B cell (primary cell): ENCODE data around the gene CNTD1. TPM values are rescaled to one million over a fixed set of nuclear protein-coding genes. Genes with fewer than 3 reads are reported as not detected.

Experiments used
- ATAC-seq: fragments of 200-7000 bp; cut with Tn5 transposase; one replicate; pipeline ENCODE4 v1.10.0; 2021; ENCODE audit warnings: low read depth, mild to moderate bottlenecking, moderate number of reproducible peaks, moderate library complexity
- CTCF ChIA-PET: fragments of 350-600 bp; sonication (Branson Sonifier 250); formaldehyde crosslinking; loops from one replicate; lab custom pipeline; 2021; ENCODE audit warnings: antibody characterized with exemption, inconsistent platforms; lab: Charles Lee
- POLR2A ChIA-PET: fragments of 350-600 bp; sonication (Branson Sonifier 250); formaldehyde crosslinking; loops from one replicate; lab custom pipeline; 2021; ENCODE audit warnings: antibody characterized with exemption; lab: Charles Lee
- DNase-seq: peaks from one replicate; pipeline ENCODE4 v3.0.0; 2013
- H2AFZ ChIP-seq: 2 replicates; pipeline ENCODE4 v1.6.1; 2012; ENCODE audit warnings: mild to moderate bottlenecking, low read depth, low read length; ENCODE audit not compliant: insufficient read depth, poor library complexity, severe bottlenecking
- H3K27ac ChIP-seq, 2 donors: 1 replicate in 1 of 2; 2 replicates in 1 of 2; pipeline ENCODE4 v1.5.1; 2012 to 2013; ENCODE audit warnings: low read length in 2 of 2, mild to moderate bottlenecking in 2 of 2, moderate library complexity in 1 of 2
- H3K27me3 ChIP-seq, 4 experiments: fragments of 200-600 bp in 1 of 4; sonication (generic) in 1 of 4; replicated peaks in 1 of 4; 1 replicate in 2 of 4; 2 replicates in 2 of 4; pipeline versions ENCODE4 v1.6.1 to v1.7.0; 2013 to 2016; ENCODE audit warnings: low read length in 3 of 4, mild to moderate bottlenecking in 2 of 4, mixed read lengths in 1 of 4, moderate library complexity in 1 of 4; ENCODE audit not compliant: insufficient read depth in 4 of 4, control insufficient read depth in 3 of 4; ENCODE audit errors: control extremely low read depth in 1 of 4
- H3K36me3 ChIP-seq, 2 experiments: replicated peaks in 1 of 2; 1 replicate in 1 of 2; 2 replicates in 1 of 2; pipeline versions ENCODE4 v1.6.1 to v1.7.1; 2013; ENCODE audit warnings: low read length in 1 of 2; ENCODE audit not compliant: insufficient read depth in 2 of 2, control insufficient read depth in 1 of 2; ENCODE audit errors: control extremely low read depth in 1 of 2, extremely low read depth in 1 of 2
- H3K4me1 ChIP-seq, 2 donors: fragments of 200-600 bp in 1 of 2; sonication (generic) in 1 of 2; 1 replicate in 1 of 2; 2 replicates in 1 of 2; pipeline versions ENCODE4 v1.5.1 to v1.6.1; 2013 to 2017; ENCODE audit warnings: low read length in 2 of 2; ENCODE audit not compliant: control insufficient read depth in 2 of 2, insufficient read depth in 2 of 2
- H3K4me2 ChIP-seq: replicated peaks from 2 replicates; pipeline ENCODE3; 2012; ENCODE audit warnings: mild to moderate bottlenecking, low read depth, low read length; ENCODE audit not compliant: poor library complexity, severe bottlenecking
- H3K4me3 ChIP-seq, 5 experiments: fragments of 200-600 bp in 1 of 5; sonication (generic) in 1 of 5; 1 replicate in 3 of 5; 2 replicates in 2 of 5; pipeline versions ENCODE4 v1.5.1 to v1.7.0; 2011 to 2016; ENCODE audit warnings: low read length in 4 of 5, mild to moderate bottlenecking in 4 of 5, low read depth in 2 of 5, control low read depth in 1 of 5, moderate library complexity in 1 of 5; ENCODE audit not compliant: insufficient read depth in 1 of 5; ENCODE audit errors: control extremely low read depth in 1 of 5, extremely low read depth in 1 of 5
- H3K79me2 ChIP-seq: fragments of 200-600 bp; sonication (generic); one replicate; pipeline ENCODE4 v1.6.0; 2016; ENCODE audit warnings: low read length; ENCODE audit not compliant: control insufficient read depth, insufficient read depth
- H3K9ac ChIP-seq: fragments of 200-600 bp; sonication (generic); 2 replicates; pipeline ENCODE4 v1.6.1; 2017; ENCODE audit warnings: mild to moderate bottlenecking, low read length, moderate library complexity
- H3K9me3 ChIP-seq, 3 donors: one replicate each; pipeline versions ENCODE4 v1.6.1 to v1.7.1; 2013; ENCODE audit warnings: low read length in 2 of 3; ENCODE audit not compliant: control insufficient read depth in 2 of 3, insufficient read depth in 1 of 3; ENCODE audit errors: control extremely low read depth in 1 of 3
- H4K20me1 ChIP-seq: 2 replicates; pipeline ENCODE4 v1.6.0; 2012; ENCODE audit warnings: mild to moderate bottlenecking, low read length; ENCODE audit not compliant: insufficient read depth, control insufficient read depth, poor library complexity, severe bottlenecking
- H3K27ac Mint-ChIP-seq: one replicate; pipeline ENCODE4 v1.8.0; 2021; ENCODE audit warnings: mixed read lengths
- H3K27me3 Mint-ChIP-seq: one replicate; pipeline ENCODE4 v1.8.0; 2021; ENCODE audit warnings: mixed read lengths
- H3K4me1 Mint-ChIP-seq: one replicate; pipeline ENCODE4 v1.8.0; 2021; ENCODE audit warnings: mixed read lengths
- H3K4me3 Mint-ChIP-seq: one replicate; pipeline ENCODE4 v1.8.0; 2021; ENCODE audit warnings: mixed read lengths
- H3K9me3 Mint-ChIP-seq: one replicate; pipeline ENCODE4 v1.8.0; 2022; ENCODE audit warnings: mixed read lengths; ENCODE audit not compliant: insufficient read depth
- EZH2 ChIP-seq: IDR thresholded peaks from 2 replicates; pipeline ENCODE4 v1.6.1; 2012; ENCODE audit warnings: borderline replicate concordance, low read depth, mild to moderate bottlenecking, moderate library complexity, low read length; ENCODE audit not compliant: insufficient read depth, poor library complexity, severe bottlenecking
- WGBS: methylation state at CpG from one replicate; pipeline ENCODE4 v1.1.5; 2013; ENCODE audit warnings: missing lambda C conversion rate; ENCODE audit not compliant: insufficient coverage; 5-methylcytosine and 5-hydroxymethylcytosine counted together
- intact Hi-C: fragments of 100-400 bp; cut with micrococcal nuclease; formaldehyde crosslinking; loops from one replicate; pipeline ENCODE4 v1.10.0; 2022
- polyA plus RNA-seq: library from polyadenylated mRNA; depleted of rRNA; stranded (reverse); fragments of >200 nt; gene quantifications from 2 replicates; pipeline ENCODE4 v1.2.3, GENCODE V29; 2012
- small RNA-seq: library from RNA; depleted of rRNA; stranded (forward); fragments of <200 nt; gene quantifications from one replicate; pipeline ENCODE3, GENCODE V24; 2012; ENCODE audit warnings: low replicate concordance, low read depth; ENCODE audit not compliant: insufficient read length
- total RNA-seq, 2 donors: library from RNA; stranded (reverse); fragments of 120-200 nt in 1 of 2; gene quantifications; 1 replicate in 1 of 2; 2 replicates in 1 of 2; pipeline versions ENCODE4 v1.2.3 to v1.2.4, GENCODE V29; 2013 to 2022
- TF ChIP-seq, protein P1 (sequence below): fragments of 200-600 bp; IDR thresholded peaks from one replicate; pipeline ENCODE4 v1.8.0; 2022; ENCODE audit warnings: antibody characterized with exemption, mild to moderate bottlenecking

The CNTD1 gene
- total and polyA plus RNA-seq, 2 donors (not counting 1 experiment from before 2014, with no cell fraction given), result not detected

DNA sequence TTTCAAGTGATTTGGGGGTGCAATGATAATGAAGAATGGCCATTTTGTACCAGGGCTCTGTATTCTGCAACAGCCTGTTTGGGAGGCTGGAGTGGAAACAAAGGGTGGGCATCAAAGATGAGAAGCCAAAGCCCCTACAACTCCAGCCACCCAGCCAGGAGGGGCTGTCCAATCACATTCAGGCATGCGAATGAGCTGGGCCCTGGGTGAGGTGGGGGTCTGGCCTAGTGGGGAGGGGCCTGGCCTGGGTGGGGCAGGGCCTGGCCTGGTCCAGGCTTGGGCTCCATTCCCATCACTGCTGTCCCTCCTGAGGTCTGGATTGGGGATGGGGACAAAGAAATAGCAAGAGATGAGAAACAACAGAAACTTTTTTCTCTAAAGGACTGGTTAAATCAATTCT, 58.7 kb downstream of the CNTD1 start:
- Histone ChIP-seq H3K4me2 (no peak overlapping the region), H3K4me3 (no peak overlapping the region), H4K20me1 (no peaks in the 10 kb centered on the region), H3K9ac (no peak overlapping the region), H3K9me3 (no peaks in the 10 kb centered on the region), H3K79me2 (no peaks in the 10 kb centered on the region), H3K27me3 (peaks cover 0 to 5% (median 0%) of the 10 kb centered on the region in 4 experiments), H3K36me3 (no peaks in the 10 kb centered on the region), H3K27ac (no peak overlapping the region), H2AFZ (no peak overlapping the region), H3K4me1 (no peaks in the 10 kb centered on the region)
- no peaks in the 10 kb centered on the region for H3K9me3 Mint-ChIP-seq
- no peak overlapping the region for H3K4me3 Mint-ChIP-seq
- no peak overlapping the region for H3K27ac Mint-ChIP-seq
- H3K4me1 Mint-ChIP-seq, result no peaks in the 10 kb centered on the region
- H3K27me3 Mint-ChIP-seq, result peaks cover 3% of the 10 kb centered on the region
- intact Hi-C loops, result no loop called here
- ATAC-seq, result no peak
- WGBS, result 100% methylated on average over 1 of the region's 1 CpG
- DNase-seq, result no peak
- CTCF ChIA-PET, result no interaction called here
- POLR2A ChIA-PET, result no interaction called here
- TF ChIP-seq EZH2, result no peak
- TF ChIP-seq, protein P1, sequence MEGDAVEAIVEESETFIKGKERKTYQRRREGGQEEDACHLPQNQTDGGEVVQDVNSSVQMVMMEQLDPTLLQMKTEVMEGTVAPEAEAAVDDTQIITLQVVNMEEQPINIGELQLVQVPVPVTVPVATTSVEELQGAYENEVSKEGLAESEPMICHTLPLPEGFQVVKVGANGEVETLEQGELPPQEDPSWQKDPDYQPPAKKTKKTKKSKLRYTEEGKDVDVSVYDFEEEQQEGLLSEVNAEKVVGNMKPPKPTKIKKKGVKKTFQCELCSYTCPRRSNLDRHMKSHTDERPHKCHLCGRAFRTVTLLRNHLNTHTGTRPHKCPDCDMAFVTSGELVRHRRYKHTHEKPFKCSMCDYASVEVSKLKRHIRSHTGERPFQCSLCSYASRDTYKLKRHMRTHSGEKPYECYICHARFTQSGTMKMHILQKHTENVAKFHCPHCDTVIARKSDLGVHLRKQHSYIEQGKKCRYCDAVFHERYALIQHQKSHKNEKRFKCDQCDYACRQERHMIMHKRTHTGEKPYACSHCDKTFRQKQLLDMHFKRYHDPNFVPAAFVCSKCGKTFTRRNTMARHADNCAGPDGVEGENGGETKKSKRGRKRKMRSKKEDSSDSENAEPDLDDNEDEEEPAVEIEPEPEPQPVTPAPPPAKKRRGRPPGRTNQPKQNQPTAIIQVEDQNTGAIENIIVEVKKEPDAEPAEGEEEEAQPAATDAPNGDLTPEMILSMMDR, result no peak

Small RNAs within 50 kb of the gene (small RNA-seq; reads per million reads assigned to genes)
- gene HMGN2P15 (not detected), gene MIR6781 (not detected)

Other genes with a start within 250 kb of the CNTD1 start
- gene HSD17B1, start 245.9 kb upstream of the CNTD1 start, total RNA-seq, result 2.0 and 3.3 TPM in 2 replicates
- gene HSD17B1, start 245.9 kb upstream of the CNTD1 start, polyA plus RNA-seq, result 1.3 and 1.5 TPM in 2 replicates
- 76.6 and 82.4 TPM in 2 replicates for gene COASY, start 236.7 kb upstream of the CNTD1 start, total RNA-seq
- 55.9 and 82.3 TPM in 2 replicates for gene COASY, start 236.7 kb upstream of the CNTD1 start, polyA plus RNA-seq
- 66.6 and 71.5 TPM in 2 replicates for gene MLX, start 231.8 kb upstream of the CNTD1 start, total RNA-seq
- gene MLX, start 231.8 kb upstream of the CNTD1 start, polyA plus RNA-seq, result 57.3 and 62.4 TPM in 2 replicates
- gene PSMC3IP, start 221.1 kb upstream of the CNTD1 start, total RNA-seq, result 7.9 and 10.4 TPM in 2 replicates
- 2.8 and 3.2 TPM in 2 replicates for gene PSMC3IP, start 221.1 kb upstream of the CNTD1 start, polyA plus RNA-seq
- 103 and 108 TPM in 2 replicates for gene RETREG3, start 189.5 kb upstream of the CNTD1 start, total RNA-seq
- gene RETREG3, start 189.5 kb upstream of the CNTD1 start, polyA plus RNA-seq, result 43.1 and 44.1 TPM in 2 replicates
- 15.7 and 17.2 TPM in 2 replicates for gene TUBG1, start 189.2 kb upstream of the CNTD1 start, total RNA-seq
- gene TUBG1, start 189.2 kb upstream of the CNTD1 start, polyA plus RNA-seq, result 12.3 and 19.5 TPM in 2 replicates
- gene TUBG2, start 139.6 kb upstream of the CNTD1 start, total RNA-seq, result 18.3 and 19.0 TPM in 2 replicates
- gene TUBG2, start 139.6 kb upstream of the CNTD1 start, polyA plus RNA-seq, result 11.9 and 16.7 TPM in 2 replicates
- 0.44 and 0.97 TPM in 2 replicates for gene PLEKHH3, start 121.9 kb upstream of the CNTD1 start, total RNA-seq
- gene PLEKHH3, start 121.9 kb upstream of the CNTD1 start, polyA plus RNA-seq, result 0.67 and 1.4 TPM in 2 replicates
- 0.49 and 0.80 TPM in 2 replicates for gene CCR10, start 117.0 kb upstream of the CNTD1 start, total RNA-seq
- 1.8 and 2.7 TPM in 2 replicates for gene CCR10, start 117.0 kb upstream of the CNTD1 start, polyA plus RNA-seq
- gene CNTNAP1, start 116.3 kb upstream of the CNTD1 start, total RNA-seq, result 4.7 and 6.7 TPM in 2 replicates
- gene CNTNAP1, start 116.3 kb upstream of the CNTD1 start, polyA plus RNA-seq, result 3.5 and 4.9 TPM in 2 replicates
- 169 and 180 TPM in 2 replicates for gene EZH1, start 53.8 kb upstream of the CNTD1 start, total RNA-seq
- 115 and 195 TPM in 2 replicates for gene EZH1, start 53.8 kb upstream of the CNTD1 start, polyA plus RNA-seq
- not detected in 2 replicates for gene RAMP2, start 37.6 kb upstream of the CNTD1 start, total RNA-seq
- not detected in 2 replicates for gene RAMP2, start 37.6 kb upstream of the CNTD1 start, polyA plus RNA-seq
- gene VPS25, start 25.4 kb upstream of the CNTD1 start, total RNA-seq, result 38.7 and 38.8 TPM in 2 replicates
- gene VPS25, start 25.4 kb upstream of the CNTD1 start, polyA plus RNA-seq, result 30.6 and 40.5 TPM in 2 replicates
- gene WNK4, start 18.3 kb upstream of the CNTD1 start, total RNA-seq, result 0.12 and 0.44 TPM in 2 replicates
- 0.03 and 0.06 TPM in 2 replicates for gene WNK4, start 18.3 kb upstream of the CNTD1 start, polyA plus RNA-seq
- 31.9 and 32.1 TPM in 2 replicates for gene COA3, start 157 bp upstream of the CNTD1 start, total RNA-seq
- 7.5 and 18.5 TPM in 2 replicates for gene COA3, start 157 bp upstream of the CNTD1 start, polyA plus RNA-seq
- gene BECN1, start 25.4 kb downstream of the CNTD1 start, total RNA-seq, result 111 and 126 TPM in 2 replicates
- gene BECN1, start 25.4 kb downstream of the CNTD1 start, polyA plus RNA-seq, result 61.3 and 71.2 TPM in 2 replicates
- gene PSME3, start 34.5 kb downstream of the CNTD1 start, total RNA-seq, result 70.3 and 76.2 TPM in 2 replicates
- gene PSME3, start 34.5 kb downstream of the CNTD1 start, polyA plus RNA-seq, result 43.4 and 55.1 TPM in 2 replicates
- gene AOC2, start 45.7 kb downstream of the CNTD1 start, total RNA-seq, result 3.8 and 4.1 TPM in 2 replicates
- gene AOC2, start 45.7 kb downstream of the CNTD1 start, polyA plus RNA-seq, result 1.9 and 2.6 TPM in 2 replicates
- gene AOC3, start 52.3 kb downstream of the CNTD1 start, total RNA-seq, result 0.75 and 1.2 TPM in 2 replicates
- gene AOC3, start 52.3 kb downstream of the CNTD1 start, polyA plus RNA-seq, result 1.5 and 2.7 TPM in 2 replicates
- gene G6PC1, start 101.9 kb downstream of the CNTD1 start, total RNA-seq, result not detected in 2 replicates
- not detected in 2 replicates for gene G6PC1, start 101.9 kb downstream of the CNTD1 start, polyA plus RNA-seq
- gene AARSD1, start 165.6 kb downstream of the CNTD1 start, total RNA-seq, result 56.5 and 67.4 TPM in 2 replicates
- 60.0 and 66.9 TPM in 2 replicates for gene AARSD1, start 165.6 kb downstream of the CNTD1 start, polyA plus RNA-seq
- gene PTGES3L, start 181.2 kb downstream of the CNTD1 start, total RNA-seq, result 0.94 and 1.1 TPM in 2 replicates
- gene PTGES3L, start 181.2 kb downstream of the CNTD1 start, polyA plus RNA-seq, result 0.59 and 1.0 TPM in 2 replicates
- 43.7 and 45.6 TPM in 2 replicates for gene RUNDC1, start 181.7 kb downstream of the CNTD1 start, total RNA-seq
- 12.8 and 14.6 TPM in 2 replicates for gene RUNDC1, start 181.7 kb downstream of the CNTD1 start, polyA plus RNA-seq
- gene RPL27, start 199.6 kb downstream of the CNTD1 start, total RNA-seq, result 925 and 1,087 TPM in 2 replicates
- gene RPL27, start 199.6 kb downstream of the CNTD1 start, polyA plus RNA-seq, result 2,804 and 3,493 TPM in 2 replicates
- 34.7 and 37.2 TPM in 2 replicates for gene IFI35, start 207.9 kb downstream of the CNTD1 start, total RNA-seq
- gene IFI35, start 207.9 kb downstream of the CNTD1 start, polyA plus RNA-seq, result 42.2 and 42.6 TPM in 2 replicates
- gene VAT1, start 223.5 kb downstream of the CNTD1 start, total RNA-seq, result 84.1 and 90.7 TPM in 2 replicates
- gene VAT1, start 223.5 kb downstream of the CNTD1 start, polyA plus RNA-seq, result 16.7 and 20.4 TPM in 2 replicates
- gene RND2, start 226.4 kb downstream of the CNTD1 start, total RNA-seq, result 0.44 and 1.2 TPM in 2 replicates
- 0.06 and 0.24 TPM in 2 replicates for gene RND2, start 226.4 kb downstream of the CNTD1 start, polyA plus RNA-seq